Stimulated activated CD8-positive, alpha-beta memory T cell treated with anti-CD3 and anti-CD28 coated beads, Interleukin-4, amount 100 ng/mL, for 1 hour (primary cell): Measurements from ENCODE around the gene TRPT1.

Source experiments
- DNase-seq, 2 donors: peaks; one replicate each; pipeline ENCODE4 v3.0.0-alpha.2; 2020; ENCODE audit warnings: low read depth in 2 of 2, low spot score in 1 of 2

The TRPT1 gene

DNA sequence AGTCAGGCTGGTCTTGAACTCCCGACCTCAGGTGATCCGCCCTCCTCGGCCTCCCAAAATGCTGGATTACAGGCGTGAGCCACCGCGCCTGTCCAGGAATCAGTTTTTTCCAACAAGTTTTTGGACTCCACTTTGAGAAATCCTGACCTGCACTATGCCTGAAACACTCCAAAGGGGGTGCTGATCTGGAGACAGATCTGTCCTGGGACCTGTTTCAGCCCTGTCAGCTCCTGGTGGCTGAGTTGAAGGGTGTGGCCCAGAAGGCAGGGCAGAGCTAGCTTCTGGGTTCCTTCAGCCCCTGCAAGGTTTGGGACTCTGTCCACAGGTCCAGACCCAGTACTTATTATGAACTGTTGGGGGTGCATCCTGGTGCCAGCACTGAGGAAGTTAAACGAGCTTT, 5.6 kb upstream of the TRPT1 start:
- no peak for DNase-seq

DNA sequence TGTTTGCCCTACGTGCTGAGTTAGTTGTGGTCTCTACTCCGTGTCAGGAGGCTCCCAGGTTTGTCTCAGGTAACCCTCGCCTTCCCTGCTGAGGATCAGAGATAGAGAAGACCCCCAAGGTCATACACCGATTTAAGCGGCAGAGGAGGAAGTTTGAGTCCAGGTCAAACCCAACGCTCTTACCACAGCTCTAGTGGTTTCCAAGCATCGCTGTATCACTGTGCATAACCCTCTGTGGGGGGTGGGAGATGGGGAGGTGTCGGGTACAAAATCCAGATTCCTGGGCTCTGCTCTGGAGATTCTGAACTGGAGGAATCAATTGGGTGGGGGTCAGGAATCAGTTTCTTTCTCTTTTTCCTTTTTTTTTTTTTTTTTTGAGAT, 5.0 kb upstream of the TRPT1 start:
- no peak for DNase-seq

DNA sequence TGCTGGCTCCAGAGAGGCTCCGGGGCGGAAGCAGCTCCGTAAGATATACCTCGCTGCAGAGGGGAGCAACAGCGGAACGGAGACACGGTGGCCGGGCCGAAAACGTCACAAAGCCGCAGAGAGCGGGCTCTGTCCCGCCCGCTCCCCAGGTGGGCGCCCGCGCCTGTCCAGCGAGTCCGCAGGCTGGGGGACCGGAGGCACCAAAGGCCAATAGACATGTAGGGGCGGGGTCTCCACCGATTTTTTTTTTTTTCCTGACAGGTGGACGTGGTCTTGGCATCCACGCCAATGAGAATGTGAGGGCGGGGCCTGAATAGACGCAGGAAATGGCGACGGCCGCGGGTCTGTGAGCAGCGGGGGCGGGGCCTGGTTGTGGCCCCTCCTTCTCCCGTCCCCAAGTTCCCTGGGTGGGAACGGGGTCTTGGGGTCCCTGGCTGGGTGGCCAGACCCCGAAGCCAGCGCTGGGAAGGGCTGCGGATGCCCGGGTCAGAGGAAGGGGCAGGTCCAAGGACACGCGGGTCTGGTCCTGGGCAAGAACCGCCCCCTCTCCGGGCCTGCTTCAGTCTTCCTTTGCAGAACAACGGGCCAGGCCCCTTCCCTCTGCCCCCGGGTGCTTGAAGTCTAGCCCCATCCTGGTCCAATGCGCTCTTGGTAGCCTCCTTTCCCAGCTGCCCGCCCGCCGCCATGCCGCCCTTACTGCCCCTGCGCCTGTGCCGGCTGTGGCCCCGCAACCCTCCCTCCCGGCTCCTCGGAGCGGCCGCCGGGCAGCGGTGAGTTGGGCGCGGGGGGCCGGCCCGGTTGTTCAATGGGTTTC, 4.4 kb upstream of the TRPT1 start, which contains the start of gene DNAJC4:
DNAJC4 (plus strand) TSS at position 378 of the 814 bp plus-strand sequence; CDS start at position 685, 307 bp downstream.
- DNase-seq = peak; percentile 73 to 79

DNA sequence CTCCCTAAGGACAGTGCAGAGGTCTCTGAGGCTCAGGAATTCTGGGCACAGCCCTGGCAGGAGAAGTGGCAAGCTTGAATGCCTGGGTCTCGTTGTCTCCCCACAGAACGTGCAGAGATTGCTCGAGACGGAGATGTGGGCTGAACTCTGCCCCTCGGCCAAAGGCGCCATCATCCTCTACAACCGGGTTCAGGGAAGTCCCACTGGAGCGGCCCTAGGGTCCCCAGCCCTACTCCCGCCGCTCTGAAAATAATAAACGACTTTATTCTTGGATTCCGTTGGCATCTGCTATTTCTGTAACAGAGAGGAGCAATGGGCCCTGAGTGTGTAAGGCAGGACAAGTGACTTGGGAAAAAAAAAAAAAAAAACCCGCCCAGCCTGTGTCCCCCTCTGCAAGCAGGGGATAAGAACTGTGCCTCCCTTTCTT, 3.8 kb upstream of the TRPT1 start:
- DNase-seq = no peak

DNA sequence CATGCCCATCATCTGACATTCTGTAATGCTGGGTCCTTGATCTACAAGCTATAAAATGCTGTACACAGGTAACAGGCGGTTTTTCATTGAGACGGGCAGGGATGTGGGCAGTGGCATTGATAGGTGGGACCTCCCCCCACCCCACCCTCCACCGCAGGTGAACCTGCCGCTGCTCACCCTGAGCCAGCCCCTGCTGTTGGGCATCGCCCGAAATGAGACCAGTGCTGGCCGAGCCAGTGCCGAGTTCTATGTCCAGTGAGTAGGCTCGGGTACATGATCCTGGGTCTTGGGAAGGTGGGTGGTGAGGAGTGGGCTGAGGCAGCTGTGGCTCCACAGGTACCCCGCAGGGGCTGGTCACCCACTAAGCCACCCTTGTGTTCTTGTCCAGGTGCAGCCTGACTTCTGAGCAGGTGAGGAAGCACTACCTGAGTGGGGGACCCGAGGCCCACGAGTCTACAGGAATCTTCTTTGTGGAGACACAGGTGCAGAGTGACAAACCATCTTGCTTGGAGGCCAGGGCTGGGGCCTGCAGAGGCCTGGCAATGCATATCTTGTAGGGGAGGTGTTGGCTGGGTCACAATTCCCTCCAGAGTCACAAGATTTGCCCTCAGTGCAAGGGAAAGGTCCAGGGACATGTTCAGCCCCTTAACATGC, 3.2 kb upstream of the TRPT1 start:
- no peak for DNase-seq

DNA sequence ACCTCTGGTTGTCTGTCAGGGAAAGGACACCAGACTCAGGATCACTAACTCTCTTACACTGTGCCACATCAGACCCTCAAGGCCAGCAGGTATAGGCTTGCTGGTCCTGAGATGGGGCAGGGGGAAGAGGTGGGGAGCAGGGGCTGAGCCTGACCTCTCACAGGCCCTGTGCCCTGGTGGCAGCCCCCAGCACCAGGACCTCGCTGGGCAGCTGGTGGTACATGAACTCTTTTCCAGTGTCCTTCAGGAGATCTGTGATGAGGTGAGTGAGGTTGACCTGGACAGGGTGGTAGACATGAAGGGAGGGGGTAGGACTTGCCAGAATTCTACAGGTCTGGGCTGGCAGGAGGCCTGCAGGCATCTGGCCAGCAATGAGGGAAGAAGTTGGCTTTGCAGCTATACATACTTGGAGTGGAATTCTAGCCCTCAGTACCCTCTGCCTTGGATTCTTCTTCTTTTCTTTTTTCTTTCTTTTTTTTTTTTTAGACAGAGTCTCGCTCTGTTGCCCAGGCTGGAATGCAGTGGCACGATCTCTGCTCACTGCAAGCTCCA, 1.5 kb upstream of the TRPT1 start:
- no peak for DNase-seq

DNA sequence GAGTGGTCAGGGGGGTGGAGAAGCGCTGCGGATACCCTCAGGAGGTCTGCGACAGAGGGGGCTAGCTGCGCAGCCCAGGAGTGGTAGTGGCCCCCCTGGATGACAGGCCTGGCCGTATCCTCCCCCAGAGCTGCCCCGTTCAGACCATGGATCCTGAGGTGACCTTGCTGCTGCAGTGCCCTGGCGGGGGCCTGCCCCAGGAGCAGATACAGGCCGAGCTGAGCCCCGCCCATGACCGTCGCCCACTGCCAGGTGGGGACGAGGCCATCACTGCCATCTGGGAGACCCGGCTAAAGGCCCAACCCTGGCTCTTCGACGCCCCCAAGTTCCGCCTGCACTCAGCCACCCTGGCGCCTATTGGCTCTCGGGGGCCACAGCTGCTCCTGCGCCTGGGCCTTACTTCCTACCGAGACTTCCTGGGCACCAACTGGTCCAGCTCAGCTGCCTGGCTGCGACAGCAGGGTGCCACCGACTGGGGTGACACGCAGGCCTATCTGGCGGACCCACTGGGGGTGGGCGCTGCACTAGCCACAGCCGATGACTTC, 593 bp upstream of the TRPT1 start:
- no peak for DNase-seq

DNA sequence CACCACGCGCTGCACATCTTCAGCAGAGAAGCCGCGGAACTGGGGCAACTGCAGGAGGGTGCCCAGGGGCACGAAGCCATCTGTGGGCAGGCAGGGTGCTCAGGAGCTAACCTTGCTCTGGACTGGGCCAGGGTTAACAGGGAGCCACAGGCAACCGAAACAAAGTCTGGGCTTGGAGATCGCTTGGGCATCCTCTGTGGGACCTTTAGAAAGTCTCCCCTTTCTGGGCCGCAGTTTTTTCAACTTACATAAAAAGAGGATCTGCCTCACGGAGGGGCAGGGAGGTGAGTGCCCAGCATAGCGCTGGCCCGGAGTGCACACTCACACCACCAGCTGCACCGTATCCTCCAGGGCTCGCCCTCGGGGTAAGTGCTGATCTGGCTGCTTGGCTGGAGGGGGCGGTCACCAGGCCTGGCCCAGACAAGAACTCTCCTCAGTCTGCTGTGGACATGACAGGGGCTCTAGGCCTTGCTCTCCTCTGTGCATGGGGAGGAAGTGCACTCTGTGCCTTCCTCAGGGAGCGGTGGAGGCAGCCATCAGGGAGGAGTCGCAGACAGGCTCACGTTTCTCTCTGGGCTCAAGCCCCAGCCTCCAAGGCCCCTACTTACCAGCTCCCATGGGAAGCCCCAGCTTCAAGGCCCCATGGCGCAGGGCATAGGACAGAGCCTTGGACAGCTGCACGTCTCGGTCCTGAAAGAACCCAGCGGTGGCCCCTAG, 937 bp downstream of the TRPT1 start:
- DNase-seq = no peak

DNA sequence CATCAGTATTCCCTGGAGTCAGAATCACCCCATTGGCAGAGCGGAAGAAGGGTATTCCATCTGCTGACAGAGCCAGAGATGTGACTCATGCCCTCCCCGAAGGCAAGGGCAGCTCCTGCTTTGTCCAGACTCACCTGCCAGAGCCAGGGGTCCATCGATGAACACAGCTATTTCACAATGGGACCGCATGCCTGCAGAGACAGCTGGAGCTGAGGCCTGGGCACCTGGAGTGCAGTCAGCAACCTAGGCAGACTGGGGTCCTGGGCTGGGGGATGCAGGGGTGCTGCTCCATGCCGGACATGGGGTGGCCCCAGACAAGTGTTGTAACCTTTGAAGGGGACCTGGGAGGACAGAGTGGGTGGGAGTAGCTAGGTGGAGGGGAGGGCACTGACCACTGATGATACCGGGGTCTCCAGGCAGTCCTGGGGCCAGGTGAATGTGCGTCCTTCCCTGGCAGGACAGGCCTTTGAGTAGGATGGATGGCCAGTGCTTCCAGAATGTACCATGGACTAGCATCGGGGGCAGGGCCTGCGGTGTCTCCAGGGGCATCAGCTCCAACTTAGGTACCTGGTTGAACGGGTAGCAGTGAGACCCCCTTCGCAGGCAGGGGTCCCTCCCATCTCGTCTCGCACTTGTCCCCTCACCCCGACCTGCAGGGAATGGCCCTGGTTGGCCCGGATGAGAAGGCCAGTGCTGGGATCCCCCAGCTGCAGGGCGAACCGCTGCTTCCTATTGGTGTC, 1.7 kb downstream of the TRPT1 start:
- no peak for DNase-seq

DNA sequence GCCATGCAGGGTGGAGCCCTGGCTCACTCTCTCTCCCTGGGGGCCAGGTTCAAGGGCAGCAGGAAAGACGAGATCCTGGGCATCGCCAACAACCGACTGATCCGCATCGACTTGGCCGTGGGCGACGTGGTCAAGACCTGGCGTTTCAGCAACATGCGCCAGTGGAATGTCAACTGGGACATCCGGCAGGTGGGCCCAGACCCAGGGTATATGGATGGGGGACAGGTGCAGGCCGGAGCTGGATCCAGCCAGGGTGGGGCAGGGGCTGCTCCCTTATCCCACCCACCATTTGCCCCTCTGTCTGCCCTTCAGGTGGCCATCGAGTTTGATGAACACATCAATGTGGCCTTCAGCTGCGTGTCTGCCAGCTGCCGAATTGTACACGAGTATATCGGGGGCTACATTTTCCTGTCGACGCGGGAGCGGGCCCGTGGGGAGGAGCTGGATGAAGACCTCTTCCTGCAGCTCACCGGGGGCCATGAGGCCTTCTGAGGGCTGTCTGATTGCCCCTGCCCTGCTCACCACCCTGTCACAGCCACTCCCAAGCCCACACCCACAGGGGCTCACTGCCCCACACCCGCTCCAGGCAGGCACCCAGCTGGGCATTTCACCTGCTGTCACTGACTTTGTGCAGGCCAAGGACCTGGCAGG, 2.9 kb downstream of the TRPT1 start:
- no peak for DNase-seq

DNA sequence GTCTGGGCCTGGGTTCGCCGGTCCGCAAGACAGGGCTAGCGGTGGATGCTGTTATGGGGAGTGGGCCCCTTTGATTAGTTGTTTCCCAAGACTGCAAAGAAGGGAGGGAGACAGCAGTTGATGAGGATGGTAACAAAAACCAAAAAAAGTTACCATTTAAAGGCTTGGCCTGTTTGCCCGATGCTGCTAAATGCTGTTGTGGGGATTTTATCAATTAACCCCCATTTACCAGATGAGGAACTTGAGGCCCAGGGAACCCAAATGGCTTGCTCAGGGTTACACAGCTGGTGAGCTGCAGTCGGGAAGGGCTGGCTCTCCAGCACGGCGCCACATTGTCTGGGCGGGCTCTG, 3.4 kb downstream of the TRPT1 start:
- DNase-seq = no peak

DNA sequence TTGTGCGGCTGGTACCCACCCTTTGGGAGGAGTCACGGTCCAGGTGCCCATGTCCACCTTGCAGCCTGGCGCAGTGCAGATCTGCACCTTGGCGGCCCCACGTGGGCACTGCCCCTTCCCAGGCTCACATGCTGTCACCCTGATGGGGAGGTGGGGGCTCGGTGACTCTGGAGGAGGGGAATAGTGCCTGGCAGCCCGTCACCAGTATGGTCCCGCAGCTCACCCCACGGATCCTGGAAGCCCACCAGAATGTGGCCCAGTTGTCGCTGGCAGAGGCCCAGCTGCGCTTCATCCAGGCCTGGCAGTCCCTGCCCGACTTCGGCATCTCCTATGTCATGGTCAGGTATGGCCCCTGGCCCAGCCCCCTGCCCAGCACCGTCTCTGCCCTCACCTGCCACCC, 5.2 kb downstream of the TRPT1 start:
- DNase-seq = no peak

DNA sequence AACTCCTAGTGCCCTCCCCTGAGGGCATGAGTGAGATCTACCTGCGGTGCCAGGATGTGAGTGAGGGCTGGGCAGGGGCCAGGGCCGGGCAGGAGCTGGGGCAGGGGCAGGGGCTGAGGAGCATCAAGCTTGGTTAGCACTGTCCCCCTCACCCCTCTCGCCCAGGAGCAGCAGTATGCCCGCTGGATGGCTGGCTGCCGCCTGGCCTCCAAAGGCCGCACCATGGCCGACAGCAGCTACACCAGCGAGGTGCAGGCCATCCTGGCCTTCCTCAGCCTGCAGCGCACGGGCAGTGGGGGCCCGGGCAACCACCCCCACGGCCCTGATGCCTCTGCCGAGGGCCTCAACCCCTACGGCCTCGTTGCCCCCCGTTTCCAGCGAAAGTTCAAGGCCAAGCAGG, 5.7 kb downstream of the TRPT1 start:
- DNase-seq = no peak

DNA sequence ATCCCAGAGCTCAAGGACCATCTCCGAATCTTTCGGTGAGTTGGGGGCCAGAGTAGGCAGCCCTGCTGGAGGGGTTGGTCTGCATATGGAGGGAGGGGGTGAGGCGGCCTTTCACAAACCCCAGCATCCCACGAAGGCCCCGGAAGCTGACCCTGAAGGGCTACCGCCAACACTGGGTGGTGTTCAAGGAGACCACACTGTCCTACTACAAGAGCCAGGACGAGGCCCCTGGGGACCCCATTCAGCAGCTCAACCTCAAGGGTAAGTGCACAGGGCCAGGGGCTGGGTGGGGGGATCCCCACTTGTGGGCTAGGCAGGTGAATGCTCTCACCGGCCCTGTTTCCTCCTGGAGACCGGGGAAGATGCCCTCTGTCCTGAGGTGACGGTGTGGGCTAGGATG, 6.2 kb downstream of the TRPT1 start:
- no peak for DNase-seq

DNA sequence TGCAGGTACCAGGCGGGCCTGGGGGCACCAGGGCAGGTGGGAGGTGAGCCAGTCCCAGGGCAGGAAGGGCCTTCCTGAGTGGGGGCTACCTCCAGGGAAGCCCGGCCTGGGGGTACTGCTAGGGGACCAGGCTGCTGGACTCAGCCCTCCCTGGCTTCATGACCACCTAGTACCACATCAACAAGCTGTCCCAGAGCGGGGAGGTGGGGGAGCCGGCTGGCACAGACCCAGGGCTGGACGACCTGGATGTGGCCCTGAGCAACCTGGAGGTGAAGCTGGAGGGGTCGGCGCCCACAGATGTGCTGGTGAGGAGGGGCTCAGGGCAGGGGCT, 6.7 kb downstream of the TRPT1 start:
- DNase-seq = no peak

DNA sequence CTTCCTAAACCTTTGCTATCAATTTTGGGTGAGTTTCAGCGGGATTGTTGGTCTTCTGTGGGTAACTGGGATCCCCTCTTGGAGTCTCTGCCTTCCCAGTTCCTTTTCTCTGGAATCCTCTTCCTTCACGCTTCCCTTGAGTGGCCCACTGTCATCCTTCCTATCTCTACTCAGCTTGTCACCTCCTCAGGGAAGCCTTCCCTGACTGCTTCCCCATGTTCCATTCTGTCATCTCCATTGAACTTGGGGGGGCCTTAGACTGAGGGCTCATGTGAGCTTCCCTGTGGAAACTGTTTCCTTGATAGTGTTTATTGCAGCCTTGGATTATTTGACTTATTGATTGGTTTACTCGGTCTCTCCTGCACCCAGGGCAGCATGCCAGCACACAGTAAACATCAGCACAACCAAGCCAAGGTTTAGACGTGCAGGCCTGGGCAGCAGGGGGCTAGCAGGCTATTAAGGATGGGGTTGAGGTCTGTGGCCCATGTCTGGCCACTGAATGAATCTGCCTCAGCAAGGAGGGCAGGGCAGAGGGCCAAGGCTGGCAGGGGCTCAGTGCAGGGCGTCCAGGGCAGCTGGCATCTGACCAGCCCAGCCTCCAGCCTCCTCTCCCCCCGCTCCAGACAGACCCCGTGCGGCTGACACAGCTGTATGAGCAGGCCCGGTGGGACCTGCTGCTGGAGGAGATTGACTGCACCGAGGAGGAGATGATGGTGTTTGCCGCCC, 7.2 kb downstream of the TRPT1 start:
- no peak for DNase-seq

DNA sequence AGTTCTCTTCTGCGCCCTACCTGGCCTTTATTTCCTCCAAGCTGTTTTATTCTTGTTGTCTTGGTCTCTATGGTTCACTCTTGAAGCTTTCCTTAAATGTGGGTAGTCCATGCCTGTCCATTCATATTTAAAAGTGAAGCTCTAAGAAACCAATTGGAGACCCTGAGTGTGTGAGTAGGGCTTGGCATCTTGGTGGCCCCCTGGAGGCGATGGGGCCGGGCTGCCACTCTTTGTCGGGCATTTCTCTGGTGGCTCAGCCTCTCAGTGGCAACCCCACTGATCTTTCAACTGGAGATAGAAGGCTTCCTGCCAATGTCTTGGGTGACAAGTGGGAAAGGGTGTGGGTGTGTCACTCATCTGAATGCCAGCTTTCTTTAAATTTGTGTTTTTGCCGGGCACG, 9.1 kb downstream of the TRPT1 start:
- DNase-seq = no peak

DNA sequence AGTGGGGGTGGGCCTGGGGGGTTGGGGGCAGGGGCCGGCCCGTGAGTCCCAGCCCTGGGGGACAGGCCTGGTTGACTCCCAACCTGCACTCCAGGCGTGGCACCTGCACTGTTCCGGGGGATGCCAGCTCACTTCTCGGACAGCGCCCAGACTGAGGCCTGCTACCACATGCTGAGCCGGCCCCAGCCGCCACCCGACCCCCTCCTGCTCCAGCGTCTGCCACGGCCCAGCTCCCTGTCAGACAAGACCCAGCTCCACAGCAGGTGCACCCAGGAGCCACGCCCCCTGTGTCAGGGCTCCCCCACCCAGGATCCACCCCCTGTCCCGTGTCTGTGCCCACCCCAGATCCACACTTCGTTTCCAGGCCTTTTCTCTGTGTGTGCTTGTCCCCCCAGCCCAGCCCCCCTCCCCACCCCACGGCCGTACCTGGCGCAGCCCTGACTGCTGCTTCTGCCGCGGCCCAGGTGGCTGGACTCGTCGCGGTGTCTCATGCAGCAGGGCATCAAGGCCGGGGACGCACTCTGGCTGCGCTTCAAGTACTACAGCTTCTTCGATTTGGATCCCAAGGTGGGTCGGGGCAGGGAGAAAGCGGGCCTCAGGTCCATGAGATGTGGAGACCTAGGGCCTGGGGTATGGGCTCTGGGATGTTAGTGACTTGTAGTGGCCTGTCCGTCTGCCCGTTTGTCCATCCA, 14.7 kb downstream of the TRPT1 start:
- no peak for DNase-seq

DNA sequence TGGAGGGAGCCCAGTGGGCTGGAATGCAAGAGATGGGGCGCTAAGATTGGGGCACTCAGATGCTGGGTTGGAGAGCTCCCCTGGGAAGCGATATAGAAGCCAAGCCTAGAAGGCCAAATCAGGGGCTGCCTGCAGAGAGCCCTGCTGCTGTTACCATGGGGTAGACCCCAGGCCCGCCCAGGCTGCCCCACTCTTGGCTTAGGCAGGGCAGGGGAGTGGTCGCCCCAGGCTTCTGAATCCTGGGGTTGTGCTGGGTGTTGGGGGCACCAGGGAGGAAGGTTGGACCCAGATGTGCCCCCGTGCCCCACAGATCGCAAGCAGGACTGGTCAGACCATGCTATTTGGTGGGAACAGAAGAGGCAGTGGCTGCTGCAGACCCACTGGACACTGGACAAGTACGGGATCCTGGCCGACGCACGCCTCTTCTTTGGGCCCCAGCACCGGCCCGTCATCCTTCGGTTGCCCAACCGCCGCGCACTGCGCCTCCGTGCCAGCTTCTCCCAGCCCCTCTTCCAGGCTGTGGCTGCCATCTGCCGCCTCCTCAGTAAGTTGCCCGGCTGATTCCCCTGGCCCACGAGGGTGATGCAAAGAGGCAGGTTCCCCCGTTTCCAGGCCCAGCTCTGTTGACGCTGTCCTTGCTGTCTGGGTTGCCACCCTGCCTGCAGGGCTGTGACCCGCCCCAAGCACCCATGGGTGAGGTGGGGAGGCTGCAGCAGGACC, 15.5 kb downstream of the TRPT1 start:
- DNase-seq = no peak
